Measurements from ENCODE around the gene COL2A1.
"Not testable (repeated sequence)": the region's sequence is repeated elsewhere in the genome, so short reads cannot be mapped to it uniquely, and the experiment has no call there.

COL2A1 gene

GRCh38 chr12:47972895-47973294 is 31.4 kb downstream of the COL2A1 start:
- no peak for DNase-seq

GRCh38 chr12:47970843-47971242 is 33.4 kb downstream of the COL2A1 start:
- DNase-seq: no peak

GRCh38 chr12:47969845-47970244 is 34.4 kb downstream of the COL2A1 start:
- no peak for DNase-seq

- DNase-seq: no peak
Observed at GRCh38 chr12:47967461-47968321, 36.6 kb downstream of the COL2A1 start.

- DNase-seq: no peak
Observed at GRCh38 chr12:47965581-47965980, 38.7 kb downstream of the COL2A1 start.

GRCh38 chr12:47964106-47964728 is 40.1 kb downstream of the COL2A1 start:
- no peak for DNase-seq

- DNase-seq: peak; percentile 84 to 91
Observed at GRCh38 chr12:47963340-47964040, 40.8 kb downstream of the COL2A1 start, which contains the start of gene TMEM106C. TMEM106C (plus strand) TSS chr12:47963596; CDS start chr12:47964237, 641 bp downstream.

GRCh38 chr12:47962198-47962597 is 42.1 kb downstream of the COL2A1 start:
- DNase-seq: no peak

GRCh38 chr12:47957671-47958070 is 46.6 kb downstream of the COL2A1 start:
- not testable (repeated sequence) for DNase-seq

- DNase-seq: no peak
Observed at GRCh38 chr12:47955059-47955458, 49.2 kb downstream of the COL2A1 start.

- no peak for DNase-seq
Observed at GRCh38 chr12:47954467-47955045, 49.7 kb downstream of the COL2A1 start.

- no peak for DNase-seq
Observed at GRCh38 chr12:47954058-47954457, 50.2 kb downstream of the COL2A1 start.

GRCh38 chr12:47950856-47951468 is 53.3 kb downstream of the COL2A1 start:
- DNase-seq: no peak

- peak; percentile 48 to 61 for DNase-seq
Observed at GRCh38 chr12:47949441-47950341, 54.6 kb downstream of the COL2A1 start.

GRCh38 chr12:47947341-47947740 is 56.9 kb downstream of the COL2A1 start:
- no peak for DNase-seq

GRCh38 chr12:47946413-47947323 is 57.6 kb downstream of the COL2A1 start:
- no peak for DNase-seq

- DNase-seq: no peak
Observed at GRCh38 chr12:47945341-47945728, 58.9 kb downstream of the COL2A1 start.

GRCh38 chr12:47944685-47945340 is 59.5 kb downstream of the COL2A1 start:
- no peak for DNase-seq

- no peak for DNase-seq
Observed at GRCh38 chr12:47943623-47944340, 60.5 kb downstream of the COL2A1 start.
